AG09309 (cell line): Measurements from ENCODE around the gene ACBD6.

Source experiments
- DNase-seq: peaks from one replicate; pipeline ENCODE4 v3.0.0-alpha.2; 2010; ENCODE audit warnings: low read depth
- H3K4me3 ChIP-seq: 2 replicates; pipeline ENCODE4 v1.5.1; 2011; ENCODE audit warnings: mild to moderate bottlenecking, low read depth, low read length, moderate library complexity; ENCODE audit not compliant: control insufficient read depth
- CTCF ChIP-seq: IDR thresholded peaks from 2 replicates; pipeline ENCODE4 v1.5.1; 2011; ENCODE audit warnings: mild to moderate bottlenecking, low read depth, low read length, inconsistent platforms; ENCODE audit not compliant: insufficient read depth, control insufficient read depth; ENCODE audit errors: missing control alignments

Gene ACBD6

GRCh38 chr1:180254496-180254819, 247.9 kb downstream of the ACBD6 start:
- DNase-seq = no peak
- no peak for TF ChIP-seq CTCF
- H3K4me3 ChIP-seq = no peak overlapping the region

- TF ChIP-seq CTCF = no peak
- no peak for DNase-seq
- no peak overlapping the region for H3K4me3 ChIP-seq
Measured at GRCh38 chr1:180253585-180254495, 248.5 kb downstream of the ACBD6 start.

- no peak overlapping the region for H3K4me3 ChIP-seq
- no peak for DNase-seq
- peak; percentile 89 for TF ChIP-seq CTCF
Measured at GRCh38 chr1:180252638-180253536, 249.5 kb downstream of the ACBD6 start.

GRCh38 chr1:180251526-180252305, 250.7 kb downstream of the ACBD6 start:
- no peak for DNase-seq
- TF ChIP-seq CTCF = no peak
- no peak overlapping the region for H3K4me3 ChIP-seq

GRCh38 chr1:180250883-180251509, 251.4 kb downstream of the ACBD6 start:
- H3K4me3 ChIP-seq = no peak overlapping the region
- DNase-seq = no peak
- TF ChIP-seq CTCF = no peak

GRCh38 chr1:180250499-180250770, 251.9 kb downstream of the ACBD6 start:
- DNase-seq = no peak
- H3K4me3 ChIP-seq = no peak overlapping the region
- no peak for TF ChIP-seq CTCF
